MM.1S (cell line): Measurements from ENCODE around the gene RBM34.

Experiments used
- CTCF ChIP-seq: fragments of 300-600 bp; sonication (generic); IDR thresholded peaks from 2 replicates; pipeline ENCODE4 v1.5.1; 2016; ENCODE audit warnings: antibody characterized with exemption, low read length, mixed read lengths
- EZH2 ChIP-seq: fragments of 300-600 bp; sonication (generic); optimal IDR thresholded peaks from 2 replicates; pipeline ENCODE3; 2017; ENCODE audit warnings: low read depth, mild to moderate bottlenecking, antibody characterized with exemption, low read length, mixed read lengths
- EZH2phosphoT487 ChIP-seq: fragments of 300-600 bp; sonication (generic); IDR thresholded peaks from 2 replicates; pipeline ENCODE4 v1.6.1; 2018; ENCODE audit warnings: antibody characterized with exemption, low read length

GRCh38 chr1:235157150-235157549, 3.9 kb downstream of the RBM34 start:
- no peak for TF ChIP-seq CTCF
- no peak for TF ChIP-seq EZH2
- no peak for TF ChIP-seq EZH2phosphoT487
